Thoracic aorta (tissue), 2 donors: Measurements from ENCODE around the gene ANKRD49. TPM values are rescaled to one million over a fixed set of nuclear protein-coding genes. Genes with fewer than 3 reads are reported as not detected.
A peak's percentile ranks its signal among the peaks of the same experiment; 100 is the strongest.

Experiments used
- ATAC-seq: fragments of 150-250 bp; one replicate; pipeline ENCODE4 v1.8.0; 2017; ENCODE audit warnings: low read depth; ENCODE audit not compliant: insufficient number of reproducible peaks, low FRiP score
- DNase-seq: peaks from one replicate; pipeline ENCODE4 v3.0.0-alpha.2; 2020; ENCODE audit warnings: low spot score
- H3K27ac ChIP-seq, 2 donors: fragments of 200-600 bp; sonication (generic); 1 replicate in 1 of 2; 2 replicates in 1 of 2; pipeline ENCODE4 v1.5.1; 2016; ENCODE audit warnings: mild to moderate bottlenecking in 2 of 2, moderate library complexity in 2 of 2
- H3K27me3 ChIP-seq: fragments of 200-600 bp; sonication (generic); replicated peaks from 2 replicates; pipeline ENCODE4 v1.6.0; 2016; ENCODE audit warnings: mild to moderate bottlenecking; ENCODE audit not compliant: insufficient read depth
- H3K36me3 ChIP-seq: fragments of 200-600 bp; sonication (generic); one replicate; pipeline ENCODE4 v1.5.1; 2016
- H3K4me1 ChIP-seq, 2 donors: fragments of 200-600 bp; sonication (generic); 1 replicate in 1 of 2; 2 replicates in 1 of 2; pipeline versions ENCODE4 v1.5.1 to v1.6.0; 2016; ENCODE audit warnings: low read depth in 2 of 2, mild to moderate bottlenecking in 1 of 2; ENCODE audit not compliant: control insufficient read depth in 1 of 2
- H3K4me3 ChIP-seq: fragments of 200-600 bp; sonication (generic); 2 replicates; pipeline ENCODE4 v1.5.1; 2016; ENCODE audit warnings: mild to moderate bottlenecking
- H3K9me3 ChIP-seq: fragments of 200-600 bp; sonication (generic); 2 replicates; pipeline ENCODE4 v1.5.1; 2016
- total RNA-seq, 2 donors: library from RNA; depleted of rRNA; stranded (reverse); fragments of >200 nt; gene quantifications; one replicate each; pipeline versions ENCODE4 v1.1.0 to v1.2.3, GENCODE V29; 2016
- TF ChIP-seq, protein P1 (sequence below): fragments of 200-600 bp; sonication (generic); IDR thresholded peaks from one replicate; pipeline ENCODE4 v1.5.1; 2019; ENCODE audit warnings: antibody characterized with exemption

Gene ANKRD49
- total RNA-seq, 2 donors from 2014 or later, result 18.8 to 20.8 TPM

DNA sequence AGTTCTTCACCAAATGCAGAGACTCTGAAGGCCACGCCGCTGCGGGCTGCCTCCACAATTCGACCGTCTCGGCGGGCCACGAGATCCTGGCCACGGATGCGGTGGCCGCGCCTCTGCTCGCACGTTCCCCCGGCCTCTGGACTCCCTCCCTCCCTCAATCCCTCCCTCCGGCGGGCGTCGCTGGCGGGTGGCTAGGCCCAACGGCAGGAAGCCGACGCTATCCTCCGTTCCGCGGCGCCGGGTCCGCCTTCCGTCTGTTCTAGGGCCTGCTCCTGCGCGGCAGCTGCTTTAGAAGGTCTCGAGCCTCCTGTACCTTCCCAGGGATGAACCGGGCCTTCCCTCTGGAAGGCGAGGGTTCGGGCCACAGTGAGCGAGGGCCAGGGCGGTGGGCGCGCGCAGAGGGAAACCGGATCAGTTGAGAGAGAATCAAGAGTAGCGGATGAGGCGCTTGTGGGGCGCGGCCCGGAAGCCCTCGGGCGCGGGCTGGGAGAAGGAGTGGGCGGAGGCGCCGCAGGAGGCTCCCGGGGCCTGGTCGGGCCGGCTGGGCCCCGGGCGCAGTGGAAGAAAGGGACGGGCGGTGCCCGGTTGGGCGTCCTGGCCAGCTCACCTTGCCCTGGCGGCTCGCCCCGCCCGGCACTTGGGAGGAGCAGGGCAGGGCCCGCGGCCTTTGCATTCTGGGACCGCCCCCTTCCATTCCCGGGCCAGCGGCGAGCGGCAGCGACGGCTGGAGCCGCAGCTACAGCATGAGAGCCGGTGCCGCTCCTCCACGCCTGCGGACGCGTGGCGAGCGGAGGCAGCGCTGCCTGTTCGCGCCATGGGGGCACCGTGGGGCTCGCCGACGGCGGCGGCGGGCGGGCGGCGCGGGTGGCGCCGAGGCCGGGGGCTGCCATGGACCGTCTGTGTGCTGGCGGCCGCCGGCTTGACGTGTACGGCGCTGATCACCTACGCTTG lies 50.2 kb downstream of the ANKRD49 start, which contains the start of gene FUT4:
Gene FUT4 (plus strand): TSS at position 227 of the 951 bp plus-strand sequence. CDS start 213 bp downstream, at position 440.
- no peaks in the 10 kb centered on the region for H3K36me3 ChIP-seq

DNA sequence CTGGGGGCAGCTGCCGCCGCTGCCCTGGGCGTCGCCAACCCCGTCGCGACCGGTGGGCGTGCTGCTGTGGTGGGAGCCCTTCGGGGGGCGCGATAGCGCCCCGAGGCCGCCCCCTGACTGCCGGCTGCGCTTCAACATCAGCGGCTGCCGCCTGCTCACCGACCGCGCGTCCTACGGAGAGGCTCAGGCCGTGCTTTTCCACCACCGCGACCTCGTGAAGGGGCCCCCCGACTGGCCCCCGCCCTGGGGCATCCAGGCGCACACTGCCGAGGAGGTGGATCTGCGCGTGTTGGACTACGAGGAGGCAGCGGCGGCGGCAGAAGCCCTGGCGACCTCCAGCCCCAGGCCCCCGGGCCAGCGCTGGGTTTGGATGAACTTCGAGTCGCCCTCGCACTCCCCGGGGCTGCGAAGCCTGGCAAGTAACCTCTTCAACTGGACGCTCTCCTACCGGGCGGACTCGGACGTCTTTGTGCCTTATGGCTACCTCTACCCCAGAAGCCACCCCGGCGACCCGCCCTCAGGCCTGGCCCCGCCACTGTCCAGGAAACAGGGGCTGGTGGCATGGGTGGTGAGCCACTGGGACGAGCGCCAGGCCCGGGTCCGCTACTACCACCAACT lies 51.0 kb downstream of the ANKRD49 start:
- Histone ChIP-seq H3K9me3 (no peaks in the 10 kb centered on the region), H3K4me3 (peak overlapping the region; percentile 92), H3K36me3 (no peaks in the 10 kb centered on the region), H3K4me1 (peaks cover 36 to 57% of the 10 kb centered on the region in 2 donors), H3K27ac (peak overlapping the region; percentile 100), H3K27me3 (no peaks in the 10 kb centered on the region)
- ATAC-seq (peak; percentile 1), DNase-seq (no peak)
- TF ChIP-seq, protein P1, sequence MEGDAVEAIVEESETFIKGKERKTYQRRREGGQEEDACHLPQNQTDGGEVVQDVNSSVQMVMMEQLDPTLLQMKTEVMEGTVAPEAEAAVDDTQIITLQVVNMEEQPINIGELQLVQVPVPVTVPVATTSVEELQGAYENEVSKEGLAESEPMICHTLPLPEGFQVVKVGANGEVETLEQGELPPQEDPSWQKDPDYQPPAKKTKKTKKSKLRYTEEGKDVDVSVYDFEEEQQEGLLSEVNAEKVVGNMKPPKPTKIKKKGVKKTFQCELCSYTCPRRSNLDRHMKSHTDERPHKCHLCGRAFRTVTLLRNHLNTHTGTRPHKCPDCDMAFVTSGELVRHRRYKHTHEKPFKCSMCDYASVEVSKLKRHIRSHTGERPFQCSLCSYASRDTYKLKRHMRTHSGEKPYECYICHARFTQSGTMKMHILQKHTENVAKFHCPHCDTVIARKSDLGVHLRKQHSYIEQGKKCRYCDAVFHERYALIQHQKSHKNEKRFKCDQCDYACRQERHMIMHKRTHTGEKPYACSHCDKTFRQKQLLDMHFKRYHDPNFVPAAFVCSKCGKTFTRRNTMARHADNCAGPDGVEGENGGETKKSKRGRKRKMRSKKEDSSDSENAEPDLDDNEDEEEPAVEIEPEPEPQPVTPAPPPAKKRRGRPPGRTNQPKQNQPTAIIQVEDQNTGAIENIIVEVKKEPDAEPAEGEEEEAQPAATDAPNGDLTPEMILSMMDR, result no peak

More for the DNA sequence above, 50.2 kb downstream of the ANKRD49 start, which contains the start of gene FUT4:
- H3K9me3 ChIP-seq, result no peaks in the 10 kb centered on the region
- ATAC-seq (peak; percentile 82), DNase-seq (peak; percentile 29)
- peaks cover 32 to 58% of the 10 kb centered on the region in 2 donors for H3K4me1 ChIP-seq
- no peaks in the 10 kb centered on the region for H3K27me3 ChIP-seq
- H3K4me3 ChIP-seq, result peak within 1 kb of the TSS; percentile 92
- H3K27ac ChIP-seq, result peak within 1 kb of the TSS; percentile 100
- TF ChIP-seq, protein P1, result no peak

DNA sequence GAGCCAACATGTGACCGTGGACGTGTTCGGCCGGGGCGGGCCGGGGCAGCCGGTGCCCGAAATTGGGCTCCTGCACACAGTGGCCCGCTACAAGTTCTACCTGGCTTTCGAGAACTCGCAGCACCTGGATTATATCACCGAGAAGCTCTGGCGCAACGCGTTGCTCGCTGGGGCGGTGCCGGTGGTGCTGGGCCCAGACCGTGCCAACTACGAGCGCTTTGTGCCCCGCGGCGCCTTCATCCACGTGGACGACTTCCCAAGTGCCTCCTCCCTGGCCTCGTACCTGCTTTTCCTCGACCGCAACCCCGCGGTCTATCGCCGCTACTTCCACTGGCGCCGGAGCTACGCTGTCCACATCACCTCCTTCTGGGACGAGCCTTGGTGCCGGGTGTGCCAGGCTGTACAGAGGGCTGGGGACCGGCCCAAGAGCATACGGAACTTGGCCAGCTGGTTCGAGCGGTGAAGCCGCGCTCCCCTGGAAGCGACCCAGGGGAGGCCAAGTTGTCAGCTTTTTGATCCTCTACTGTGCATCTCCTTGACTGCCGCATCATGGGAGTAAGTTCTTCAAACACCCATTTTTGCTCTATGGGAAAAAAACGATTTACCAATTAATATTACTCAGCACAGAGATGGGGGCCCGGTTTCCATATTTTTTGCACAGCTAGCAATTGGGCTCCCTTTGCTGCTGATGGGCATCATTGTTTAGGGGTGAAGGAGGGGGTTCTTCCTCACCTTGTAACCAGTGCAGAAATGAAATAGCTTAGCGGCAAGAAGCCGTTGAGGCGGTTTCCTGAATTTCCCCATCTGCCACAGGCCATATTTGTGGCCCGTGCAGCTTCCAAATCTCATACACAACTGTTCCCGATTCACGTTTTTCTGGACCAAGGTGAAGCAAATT lies 51.7 kb downstream of the ANKRD49 start:
- TF ChIP-seq, protein P1, result no peak
- Histone ChIP-seq H3K27me3 (no peaks in the 10 kb centered on the region), H3K4me3 (peak overlapping the region; percentile 92), H3K36me3 (no peaks in the 10 kb centered on the region), H3K27ac (peak overlapping the region; percentile 100), H3K4me1 (peaks cover 42 to 60% of the 10 kb centered on the region in 2 donors), H3K9me3 (no peaks in the 10 kb centered on the region)
- DNase-seq (no peak), ATAC-seq (no peak)

DNA sequence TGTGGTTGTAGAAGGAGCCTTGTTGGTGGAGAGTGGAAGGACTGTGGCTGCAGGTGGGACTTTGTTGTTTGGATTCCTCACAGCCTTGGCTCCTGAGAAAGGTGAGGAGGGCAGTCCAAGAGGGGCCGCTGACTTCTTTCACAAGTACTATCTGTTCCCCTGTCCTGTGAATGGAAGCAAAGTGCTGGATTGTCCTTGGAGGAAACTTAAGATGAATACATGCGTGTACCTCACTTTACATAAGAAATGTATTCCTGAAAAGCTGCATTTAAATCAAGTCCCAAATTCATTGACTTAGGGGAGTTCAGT lies 52.3 kb downstream of the ANKRD49 start:
- DNase-seq, result no peak
- no peak for ATAC-seq

More for the DNA sequence above, 52.3 kb downstream of the ANKRD49 start:
- no peaks in the 10 kb centered on the region for H3K9me3 ChIP-seq
- no peaks in the 10 kb centered on the region for H3K27me3 ChIP-seq
- H3K27ac ChIP-seq, result no peak overlapping the region
- H3K4me3 ChIP-seq, result peak overlapping the region; percentile 92
- peaks cover 42 to 61% of the 10 kb centered on the region in 2 donors for H3K4me1 ChIP-seq
- TF ChIP-seq, protein P1, result no peak
- H3K36me3 ChIP-seq, result no peaks in the 10 kb centered on the region
